Adipose tissue (tissue), 3 donors: Measurements from ENCODE around the gene VPS39. TPM values are rescaled to one million over a fixed set of nuclear protein-coding genes. Genes with fewer than 3 reads are reported as not detected.

Experiments used
- H3K27ac ChIP-seq: one replicate; pipeline ENCODE4 v1.5.1; 2013; ENCODE audit warnings: low read depth, low read length
- WGBS, 3 donors: extraction: QIAGEN DNeasy Blood & Tissue Kit; methylation state at CpG; one replicate each; pipeline ENCODE4 v1.1.7; 2013; 5-methylcytosine and 5-hydroxymethylcytosine counted together
- polyA plus RNA-seq, 3 donors: library from polyadenylated mRNA; stranded (reverse); fragments of 200-250 nt; gene quantifications; one replicate each; pipeline ENCODE4 v1.2.3, GENCODE V29; 2013
- donor health status: healthy with polysubstance abuse.
- donor health status: Bipolar disorder and iron deficiency.
- donor health status: healthy.

VPS39 gene
- polyA plus RNA-seq, 3 donors, result 20.6 to 37.3 (median 29.9) TPM

DNA sequence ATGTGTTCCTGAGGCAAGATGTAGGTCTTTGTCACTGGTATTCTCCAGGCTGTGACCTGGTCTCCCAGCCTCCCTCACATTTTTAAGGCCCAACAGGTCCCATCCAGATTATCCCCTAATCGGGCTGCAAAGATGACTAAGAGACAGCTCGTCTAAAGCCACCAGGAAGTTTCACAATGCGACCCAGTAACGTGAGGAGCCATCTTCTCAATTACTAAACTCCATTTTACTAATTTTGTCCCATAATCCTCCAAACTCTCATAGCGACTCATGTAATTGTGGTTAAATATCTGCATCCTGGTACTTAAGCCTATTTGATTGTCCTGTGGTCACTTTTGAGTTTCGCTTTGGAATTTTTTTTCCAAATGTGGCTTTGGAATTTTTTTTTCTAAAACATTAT is 43.0 kb downstream of the VPS39 start:
- 75 to 94% (median 81%) methylated on average over 6 of the region's 6 CpGs for WGBS, 3 donors
- H3K27ac ChIP-seq, result no peak overlapping the region

DNA sequence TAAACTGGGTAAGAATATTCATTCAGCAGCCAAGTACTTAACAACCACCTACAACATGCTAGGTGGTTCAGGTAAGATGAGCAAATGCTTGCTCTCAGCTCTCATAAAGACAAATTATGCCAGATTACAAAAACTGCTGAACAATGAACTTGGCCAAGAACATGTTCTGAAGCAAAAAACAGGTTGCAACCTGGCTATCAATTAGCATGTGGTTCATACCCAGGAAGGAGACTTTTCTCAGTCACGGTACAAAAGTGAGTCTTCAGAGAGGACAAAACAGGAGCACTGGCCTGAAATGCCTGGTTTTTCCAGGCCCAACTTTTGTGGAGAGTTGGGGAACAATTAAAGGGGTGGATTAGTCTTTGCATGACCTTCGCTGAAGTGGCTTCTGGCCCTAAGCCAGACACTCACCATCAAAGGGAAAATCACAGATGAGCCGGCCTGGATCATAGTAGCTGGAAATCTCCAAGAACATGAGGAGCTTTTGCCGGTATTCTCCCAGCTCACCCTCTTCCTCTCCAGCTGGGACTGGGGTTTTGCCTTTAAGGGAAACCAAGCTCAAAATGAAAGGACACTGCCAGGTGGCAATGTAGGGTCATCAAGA is 44.1 kb downstream of the VPS39 start:
- 61 to 72% (median 70%) methylated on average over 4 of the region's 4 CpGs for WGBS, 3 donors
- no peak overlapping the region for H3K27ac ChIP-seq

DNA sequence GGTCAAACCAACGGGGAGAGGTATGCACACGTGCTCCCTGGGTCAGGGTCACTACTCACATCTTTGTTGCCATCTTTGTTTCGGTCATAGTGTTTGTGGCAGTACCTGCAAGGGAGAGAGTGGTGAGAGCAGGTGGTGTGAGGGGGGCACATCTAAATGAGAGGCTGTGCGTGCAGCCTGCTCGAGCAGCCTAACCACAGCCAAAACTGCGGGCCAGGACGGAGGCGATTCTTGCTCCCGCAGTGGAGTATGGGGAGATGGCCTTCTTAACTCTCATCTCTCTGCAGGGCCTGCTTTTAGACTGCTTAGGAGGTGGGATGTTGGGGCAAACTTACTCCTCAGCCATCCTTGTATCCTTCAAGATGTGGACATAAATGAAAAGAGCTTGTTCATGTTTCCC is 44.8 kb downstream of the VPS39 start:
- H3K27ac ChIP-seq, result no peak overlapping the region
- WGBS, 3 donors, result 95 to 96% (median 96%) methylated on average over 9 of the region's 9 CpGs

DNA sequence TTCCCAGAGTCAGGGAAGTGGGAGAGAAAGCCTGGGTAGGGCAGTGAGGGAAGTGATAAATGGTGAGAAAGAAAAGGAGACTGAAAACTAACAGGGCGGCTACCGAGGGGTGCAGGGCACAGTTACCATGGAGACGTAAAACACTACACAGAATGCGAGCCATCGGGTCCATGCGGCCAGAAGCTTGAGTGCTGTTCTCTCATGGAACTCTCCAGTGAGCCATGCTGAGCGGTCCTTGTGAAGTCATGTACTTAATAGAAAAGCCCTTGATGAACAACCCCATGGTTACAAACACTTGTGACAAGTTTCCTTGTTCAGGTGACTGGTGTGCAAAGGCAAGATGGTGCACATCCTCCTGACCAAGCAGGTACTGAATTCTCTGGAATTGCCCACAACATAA is 48.0 kb downstream of the VPS39 start:
- no peak overlapping the region for H3K27ac ChIP-seq
- 87 to 89% (median 88%) methylated on average over 7 of the region's 7 CpGs for WGBS, 3 donors

DNA sequence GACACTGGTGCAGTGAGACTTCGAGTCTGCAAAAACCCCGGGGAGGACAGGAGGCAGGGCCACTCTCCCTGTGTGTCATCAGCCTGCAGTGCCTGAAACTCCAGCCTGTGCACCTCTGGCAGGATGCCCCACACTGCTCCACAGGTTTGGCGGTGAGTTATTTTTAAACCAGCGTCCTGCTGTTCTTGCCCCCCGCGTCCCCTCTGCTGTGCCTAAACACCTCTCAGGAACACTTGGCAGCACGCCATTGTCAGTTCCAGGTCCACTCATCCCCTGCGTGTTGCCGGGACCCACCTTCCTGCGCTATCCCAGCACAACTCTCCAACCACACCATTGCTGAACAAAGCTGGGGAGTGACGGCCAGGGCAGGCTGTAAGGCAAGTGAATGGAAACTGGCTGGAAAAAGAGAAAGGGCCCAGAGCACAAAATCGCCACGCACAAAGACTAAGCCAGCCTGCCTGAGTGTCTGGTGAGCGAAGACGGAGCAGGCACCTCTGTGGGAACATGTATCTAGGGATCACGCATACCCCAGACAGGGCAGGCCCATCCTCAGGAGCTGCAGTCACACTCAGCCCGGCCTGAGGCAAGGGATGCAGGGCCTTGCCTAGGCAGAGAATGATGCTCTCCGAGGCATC is 48.6 kb downstream of the VPS39 start:
- no peak overlapping the region for H3K27ac ChIP-seq
- 88 to 92% (median 90%) methylated on average over 18 of the region's 18 CpGs for WGBS, 3 donors

DNA sequence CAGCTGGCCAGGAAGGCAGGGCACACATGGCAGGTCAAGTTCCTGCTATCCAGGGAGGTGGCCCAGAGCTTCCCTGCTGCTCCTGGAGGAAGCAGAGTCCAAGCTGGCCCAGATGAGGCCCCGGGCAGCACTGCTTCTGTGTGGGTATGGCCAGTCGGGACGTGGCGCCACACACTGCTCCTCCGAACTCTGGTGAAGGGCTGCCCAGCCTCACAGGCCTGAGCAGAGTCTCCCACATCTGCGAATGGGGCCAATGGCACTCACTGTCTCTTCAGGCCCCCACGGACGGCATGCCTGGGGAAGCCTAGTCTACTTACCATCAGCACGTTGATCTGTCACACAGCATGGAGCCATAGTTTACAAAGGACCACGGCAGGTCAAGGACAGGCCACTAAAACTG is 49.2 kb downstream of the VPS39 start:
- no peak overlapping the region for H3K27ac ChIP-seq
- 88 to 94% (median 91%) methylated on average over 10 of the region's 10 CpGs for WGBS, 3 donors

DNA sequence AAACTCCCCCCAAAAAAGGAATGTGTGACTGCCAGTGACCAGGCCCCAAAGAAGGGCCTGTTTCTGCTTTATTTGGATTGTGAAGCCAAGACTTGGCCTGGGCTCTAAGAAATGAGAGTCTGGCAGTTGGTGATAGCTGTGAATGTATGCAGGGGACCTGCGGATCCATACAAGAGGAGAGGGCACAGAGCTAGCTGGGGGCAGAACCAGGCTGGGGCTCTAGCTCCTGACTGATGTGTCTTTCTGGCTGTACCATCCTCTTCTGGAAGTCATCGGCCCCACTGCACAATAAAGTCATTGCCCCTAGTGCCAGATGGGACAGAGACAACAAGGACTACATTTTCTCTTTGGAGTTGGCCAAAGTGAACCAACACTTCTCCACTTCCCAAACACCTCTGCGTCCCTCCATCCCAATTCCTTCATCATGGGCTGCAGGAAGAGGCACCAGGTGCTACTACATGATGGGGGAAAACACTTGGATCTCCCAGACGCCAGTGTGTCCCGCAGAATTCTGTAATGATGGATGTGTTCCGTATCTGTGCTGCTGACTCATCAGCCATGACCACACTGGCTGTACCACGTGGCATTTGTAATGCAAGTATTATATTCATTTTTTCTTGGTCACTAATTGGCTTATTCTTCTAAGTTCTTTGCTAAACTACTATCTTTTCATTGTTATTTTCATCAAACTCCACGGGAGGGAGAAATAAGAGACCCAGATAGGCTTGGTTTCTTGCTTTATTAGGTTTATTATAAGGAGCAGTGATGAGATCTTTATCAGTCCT is 49.9 kb downstream of the VPS39 start:
- H3K27ac ChIP-seq, result no peak overlapping the region
- 60 to 89% (median 62%) methylated on average over 8 of the region's 8 CpGs for WGBS, 3 donors

DNA sequence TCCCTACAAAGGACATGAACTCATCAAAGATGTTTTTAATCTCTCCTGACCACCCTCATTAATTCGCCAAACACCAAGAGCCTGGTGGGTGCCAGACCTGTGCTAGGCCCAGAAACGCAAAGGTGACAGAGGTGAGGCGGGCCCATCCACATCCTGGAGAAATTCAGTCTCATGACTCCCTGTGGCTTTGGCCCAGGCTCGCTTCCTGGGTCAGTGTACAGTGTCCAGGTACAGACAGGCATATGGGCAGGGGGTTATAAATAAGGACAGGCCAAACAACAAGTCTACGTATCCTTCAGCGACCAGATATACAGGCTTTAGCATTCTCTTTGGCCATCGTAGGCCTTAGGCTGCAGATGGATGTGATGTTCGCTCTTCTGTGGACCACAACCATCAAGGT is 50.7 kb downstream of the VPS39 start:
- H3K27ac ChIP-seq, result no peak overlapping the region
- 96 to 98% (median 97%) methylated on average over 8 of the region's 8 CpGs for WGBS, 3 donors

DNA sequence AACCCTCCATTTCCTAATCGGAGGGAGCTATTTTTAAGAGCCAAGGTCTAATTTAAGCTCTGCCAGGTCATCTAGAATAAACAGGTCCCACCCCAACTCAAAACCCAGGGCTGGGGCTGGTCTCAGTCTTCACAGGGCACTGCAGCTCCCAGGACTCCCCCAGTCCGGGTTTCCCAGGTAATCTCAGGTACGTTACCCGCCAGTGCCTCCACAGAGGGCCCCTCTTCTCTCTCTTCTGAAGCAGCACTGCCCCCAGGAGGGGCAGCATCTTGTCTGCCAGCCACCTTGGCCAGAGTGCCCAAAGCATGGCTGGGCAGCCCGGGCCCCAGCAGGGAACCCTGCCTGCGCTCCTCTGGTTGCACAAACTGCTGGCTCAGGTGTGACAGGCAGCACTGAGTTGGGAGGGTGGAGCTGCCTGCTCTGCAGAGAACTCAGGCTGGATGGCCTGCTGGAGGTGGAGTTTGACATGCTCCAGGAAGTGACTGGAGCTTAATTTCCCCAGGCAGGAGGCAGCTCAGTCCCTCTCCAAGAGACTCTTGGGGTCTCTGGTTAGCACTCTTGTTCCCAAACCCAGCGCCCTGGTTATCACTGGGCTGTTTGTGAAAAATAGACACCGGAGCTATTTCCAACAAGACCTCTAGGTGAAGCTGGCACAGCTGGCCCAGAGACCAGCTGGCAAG is 51.7 kb downstream of the VPS39 start, which contains the start of gene PLA2G4F:
TSS of gene PLA2G4F (minus strand) at position 394 of the 680 bp plus-strand sequence. CDS start at position 307, 87 bp downstream.
- 37 to 78% (median 68%) methylated on average over 8 of the region's 8 CpGs for WGBS, 3 donors
- no peak within 1 kb of the TSS for H3K27ac ChIP-seq

DNA sequence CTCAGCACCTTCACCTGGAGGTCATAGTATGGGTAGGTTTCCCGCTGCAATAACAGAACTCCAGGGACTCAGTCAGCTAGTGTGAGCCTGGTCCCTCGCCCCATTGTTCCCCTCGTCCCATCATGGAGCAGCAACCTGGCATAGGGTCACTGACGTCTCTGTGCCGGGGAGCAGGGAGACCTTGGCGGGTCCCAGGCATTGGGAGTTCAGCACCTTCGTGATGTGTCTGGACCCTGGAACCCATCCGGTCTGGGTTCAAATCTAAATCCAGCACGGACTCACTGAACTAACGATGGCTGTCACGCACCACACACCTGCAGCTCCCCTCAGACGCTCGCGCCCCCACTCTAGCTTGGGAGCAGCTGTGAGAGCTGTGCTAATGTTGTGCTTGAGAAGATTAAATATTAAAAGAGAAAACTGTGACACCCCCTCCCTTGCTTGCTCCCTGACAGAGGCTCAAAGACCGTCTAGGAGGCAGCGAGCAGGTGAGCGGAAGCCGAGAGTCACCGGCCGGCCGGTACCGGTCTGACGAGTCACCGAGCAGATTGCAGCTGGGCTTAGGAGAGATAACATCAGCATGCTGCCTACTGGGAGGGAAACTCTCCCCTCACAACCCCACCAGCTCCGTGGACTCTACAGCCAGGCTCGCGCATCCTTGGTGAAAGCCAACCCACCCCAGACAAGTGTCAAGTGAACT is 52.4 kb downstream of the VPS39 start:
- no peak overlapping the region for H3K27ac ChIP-seq
- WGBS, 3 donors, result 41 to 70% (median 65%) methylated on average over 27 of the region's 27 CpGs

DNA sequence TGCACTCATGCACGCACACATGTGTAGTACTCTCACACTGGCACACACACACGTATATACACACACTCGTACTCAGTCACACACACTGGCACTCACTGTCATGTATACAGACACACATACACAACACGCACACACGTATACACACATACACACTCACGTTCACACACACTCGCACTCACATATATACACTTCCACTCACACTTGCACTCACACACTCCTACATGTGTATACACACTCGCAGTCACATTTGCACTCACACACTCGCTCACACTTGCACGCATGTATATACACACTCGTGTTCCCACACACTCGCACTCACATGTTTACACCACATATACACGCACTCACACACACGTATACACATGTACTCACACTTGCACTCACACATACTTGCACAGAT is 53.1 kb downstream of the VPS39 start:
- H3K27ac ChIP-seq, result no peak overlapping the region
- 96% methylated on average over 14 of the region's 14 CpGs for WGBS, 3 donors

DNA sequence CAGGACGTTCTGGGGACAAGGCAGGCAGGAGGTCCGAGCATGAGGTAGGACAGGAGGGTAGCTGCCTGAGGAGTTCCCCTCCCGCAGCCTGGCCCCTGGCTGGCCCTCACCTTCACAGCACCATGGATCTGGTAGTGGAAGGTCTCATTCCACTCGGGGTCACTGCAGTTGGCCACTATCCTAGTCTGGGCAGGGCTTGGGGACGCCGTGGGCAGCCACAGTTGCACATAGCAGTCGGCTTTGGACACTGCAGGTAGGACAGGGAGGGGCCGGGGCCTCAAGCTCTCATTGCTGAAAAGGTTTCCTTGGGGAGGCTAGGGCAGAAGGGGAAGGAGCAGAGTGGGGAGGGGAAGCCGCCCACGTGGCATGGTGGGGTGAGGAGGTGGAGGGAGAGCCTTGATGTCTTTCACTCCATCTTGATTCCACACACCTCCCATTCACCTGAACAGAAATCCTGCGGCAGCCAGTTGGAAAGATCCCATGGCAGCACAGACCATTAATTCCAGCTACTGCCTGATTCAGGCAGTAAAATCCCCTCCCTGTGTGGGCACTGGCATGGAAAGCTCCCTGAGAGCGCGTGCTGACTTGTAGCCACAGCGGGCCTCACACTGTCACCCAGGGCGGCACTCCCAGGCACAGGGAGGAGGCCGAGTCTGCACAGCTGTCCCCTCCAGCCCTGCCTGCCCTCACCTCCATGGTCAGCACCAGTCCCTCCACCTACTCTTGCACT is 53.7 kb downstream of the VPS39 start:
- WGBS, 3 donors, result 82 to 84% (median 82%) methylated on average over 16 of the region's 16 CpGs
- no peak overlapping the region for H3K27ac ChIP-seq

DNA sequence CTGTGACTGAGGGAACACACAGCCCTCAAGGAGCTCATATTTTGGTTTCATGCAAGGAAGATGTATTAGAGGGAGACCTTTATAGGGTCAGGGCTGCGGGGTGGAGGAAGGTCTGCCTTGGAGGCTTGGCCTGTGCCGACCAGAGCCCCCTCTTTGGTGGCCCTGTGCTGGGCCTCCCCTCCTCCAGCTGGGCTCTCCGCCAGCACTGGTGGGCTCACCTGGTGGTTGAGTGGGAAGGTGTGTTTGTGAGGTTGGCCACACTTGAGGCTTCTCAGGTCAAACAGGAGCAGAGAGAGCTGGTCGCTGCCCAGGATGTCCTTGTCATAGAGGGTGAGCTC is 54.3 kb downstream of the VPS39 start:
- WGBS, 3 donors, result 87 to 90% (median 89%) methylated on average over 4 of the region's 4 CpGs
- no peak overlapping the region for H3K27ac ChIP-seq

DNA sequence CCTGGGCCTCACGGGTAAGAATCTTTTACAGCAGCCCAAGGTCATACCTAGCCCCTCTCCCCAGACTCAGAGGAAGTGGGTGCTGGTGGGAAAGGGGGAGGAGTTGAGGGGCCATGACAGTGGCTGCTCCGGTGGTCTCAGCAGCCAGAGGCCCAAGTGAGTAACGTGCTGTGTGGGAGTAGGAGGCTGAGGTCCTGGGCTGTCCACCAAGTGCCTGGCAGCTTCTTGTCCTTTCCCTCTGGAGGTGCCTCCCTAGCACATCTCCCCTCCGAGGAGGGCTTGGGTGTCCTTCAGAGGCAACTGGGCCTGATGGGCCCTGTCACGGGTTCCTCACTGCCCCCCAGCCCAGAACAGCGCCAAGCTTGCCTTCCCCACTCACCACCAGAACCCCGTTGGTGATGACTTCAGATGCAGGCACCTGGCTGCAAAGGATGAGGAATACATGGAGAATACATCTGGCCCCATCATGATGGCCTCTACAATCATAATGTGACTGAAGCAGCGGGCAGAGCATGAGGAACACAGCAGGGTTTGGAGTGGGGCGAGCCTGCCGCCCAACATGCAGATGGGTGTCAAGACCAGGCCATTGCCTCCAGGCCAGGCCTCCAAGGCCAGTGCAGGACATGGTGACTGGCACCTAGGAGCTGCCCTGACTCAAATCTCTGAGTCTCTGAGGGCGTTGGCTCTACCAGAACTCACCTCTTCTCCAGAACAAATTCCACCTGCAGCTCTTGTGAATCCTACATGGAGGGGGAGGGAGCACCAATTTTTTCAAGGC is 55.0 kb downstream of the VPS39 start:
- H3K27ac ChIP-seq, result no peak overlapping the region
- WGBS, 3 donors, result 89 to 90% (median 90%) methylated on average over 11 of the region's 11 CpGs

DNA sequence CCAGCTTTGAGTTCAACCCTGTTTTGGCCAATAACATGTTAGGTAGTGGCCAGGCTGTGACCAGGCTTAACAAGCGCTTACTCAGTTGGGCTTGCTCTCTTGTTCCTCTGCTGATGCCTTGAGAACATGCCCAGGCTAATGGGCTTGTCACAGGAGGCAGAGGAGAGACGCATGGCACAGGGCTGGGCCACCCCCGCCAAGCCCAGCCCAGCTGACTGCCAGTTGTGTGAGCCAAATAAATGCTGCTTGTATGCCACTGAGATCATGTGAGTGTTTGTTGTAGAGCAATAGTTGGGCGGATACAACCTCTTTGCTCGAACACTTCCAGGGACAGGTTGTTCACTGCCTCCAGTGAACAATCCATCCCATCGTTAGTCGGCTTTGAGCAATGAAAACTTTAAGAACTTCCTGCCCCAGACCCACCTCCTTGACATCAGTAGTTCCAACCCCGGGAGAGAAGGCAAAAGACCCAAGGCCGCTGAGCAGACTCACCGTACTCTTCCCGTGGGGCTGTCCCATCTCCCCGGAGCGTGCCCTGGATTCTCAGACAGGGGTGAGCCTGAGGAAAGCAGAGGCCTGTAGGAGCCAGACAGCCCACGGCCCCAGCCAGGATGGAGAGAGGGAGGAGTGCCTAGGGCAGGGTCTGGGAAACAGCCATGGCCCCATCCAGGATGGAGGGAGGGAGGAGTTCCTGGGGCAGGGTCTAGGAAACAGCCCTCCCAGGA is 55.7 kb downstream of the VPS39 start:
- no peak overlapping the region for H3K27ac ChIP-seq
- 87 to 90% (median 88%) methylated on average over 14 of the region's 14 CpGs for WGBS, 3 donors

DNA sequence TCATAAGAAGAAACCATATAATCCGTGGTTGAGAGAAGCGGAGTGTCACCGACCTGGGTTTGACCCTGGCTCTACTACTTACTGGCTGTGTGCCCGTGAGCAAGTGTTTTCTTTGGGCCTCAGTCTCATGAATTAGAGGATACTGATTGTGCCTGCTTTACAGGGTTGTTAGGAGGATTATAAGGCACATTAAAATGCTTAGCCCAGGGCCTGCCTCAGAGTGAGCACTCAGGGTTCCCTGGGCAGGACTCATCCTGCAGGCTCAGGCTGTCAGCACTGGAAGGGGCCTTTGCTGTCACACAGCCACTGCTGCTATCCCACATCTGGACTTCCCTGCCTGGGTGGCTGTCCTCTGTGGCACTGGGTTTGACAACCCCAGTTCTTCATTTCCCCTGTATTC is 56.4 kb downstream of the VPS39 start:
- WGBS, 3 donors, result 51 to 77% (median 60%) methylated on average over 4 of the region's 4 CpGs
- no peak overlapping the region for H3K27ac ChIP-seq

DNA sequence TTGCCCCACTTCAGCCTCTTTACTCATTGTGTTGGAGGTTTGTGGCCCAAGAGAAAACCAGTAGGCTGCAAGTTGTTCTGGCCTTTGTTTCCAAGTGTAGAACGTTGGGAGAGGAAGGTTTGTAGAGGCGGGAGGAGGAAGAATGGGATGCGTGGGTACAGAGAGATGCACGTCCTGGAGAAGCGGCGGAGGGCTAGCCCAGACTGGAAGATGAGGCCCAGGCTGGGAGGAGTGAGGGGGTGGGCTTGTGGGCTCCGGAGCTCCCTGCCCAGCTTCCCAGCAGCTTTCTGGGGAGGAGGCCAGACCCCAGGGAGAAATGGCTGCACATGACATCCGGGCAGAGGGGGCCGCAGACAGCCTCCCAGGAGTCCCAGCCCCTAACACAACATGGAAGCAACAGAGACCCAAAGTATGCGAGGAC is 57.0 kb downstream of the VPS39 start:
- WGBS, 3 donors, result 82 to 87% (median 87%) methylated on average over 10 of the region's 10 CpGs
- H3K27ac ChIP-seq, result no peak overlapping the region
